DND-41 (cell line): ENCODE results near the gene KCNA10.

ENCODE experiments used
- EZH2 ChIP-seq: IDR thresholded peaks from 3 replicates; pipeline ENCODE4 v1.6.1; 2012; ENCODE audit warnings: borderline replicate concordance, low read depth, mild to moderate bottlenecking, moderate library complexity, low read length, inconsistent platforms; ENCODE audit not compliant: severe bottlenecking
- TF ChIP-seq, protein P1 (sequence below): IDR thresholded peaks from 2 replicates; pipeline ENCODE4 v1.5.1; 2012; ENCODE audit warnings: borderline replicate concordance, low read length, moderate library complexity, mild to moderate bottlenecking; ENCODE audit not compliant: poor library complexity, severe bottlenecking; ENCODE audit errors: extremely low read depth

DNA sequence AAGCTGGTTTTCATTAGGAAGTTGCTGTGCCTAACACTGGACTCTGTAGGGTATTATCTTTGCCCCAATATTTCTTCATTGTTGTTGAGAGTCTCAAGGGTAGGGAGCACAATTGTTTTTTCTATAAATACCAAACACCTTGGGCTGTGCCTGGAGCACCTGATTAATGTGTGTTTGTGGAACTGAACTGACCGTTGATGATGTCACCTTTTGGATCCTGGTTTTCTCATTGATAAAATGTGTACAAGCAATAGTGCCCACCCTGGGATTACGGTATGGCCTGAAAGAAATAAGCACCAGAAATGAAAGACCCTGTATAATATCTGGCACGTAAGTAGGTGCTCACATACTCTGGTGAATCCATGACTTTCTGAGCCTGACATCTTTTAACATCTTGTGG is 47.9 kb upstream of the KCNA10 start:
- TF ChIP-seq, protein P1, sequence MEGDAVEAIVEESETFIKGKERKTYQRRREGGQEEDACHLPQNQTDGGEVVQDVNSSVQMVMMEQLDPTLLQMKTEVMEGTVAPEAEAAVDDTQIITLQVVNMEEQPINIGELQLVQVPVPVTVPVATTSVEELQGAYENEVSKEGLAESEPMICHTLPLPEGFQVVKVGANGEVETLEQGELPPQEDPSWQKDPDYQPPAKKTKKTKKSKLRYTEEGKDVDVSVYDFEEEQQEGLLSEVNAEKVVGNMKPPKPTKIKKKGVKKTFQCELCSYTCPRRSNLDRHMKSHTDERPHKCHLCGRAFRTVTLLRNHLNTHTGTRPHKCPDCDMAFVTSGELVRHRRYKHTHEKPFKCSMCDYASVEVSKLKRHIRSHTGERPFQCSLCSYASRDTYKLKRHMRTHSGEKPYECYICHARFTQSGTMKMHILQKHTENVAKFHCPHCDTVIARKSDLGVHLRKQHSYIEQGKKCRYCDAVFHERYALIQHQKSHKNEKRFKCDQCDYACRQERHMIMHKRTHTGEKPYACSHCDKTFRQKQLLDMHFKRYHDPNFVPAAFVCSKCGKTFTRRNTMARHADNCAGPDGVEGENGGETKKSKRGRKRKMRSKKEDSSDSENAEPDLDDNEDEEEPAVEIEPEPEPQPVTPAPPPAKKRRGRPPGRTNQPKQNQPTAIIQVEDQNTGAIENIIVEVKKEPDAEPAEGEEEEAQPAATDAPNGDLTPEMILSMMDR: no peak
- no peak for TF ChIP-seq EZH2
